Nephron progenitor cell (in vitro differentiated cells): ENCODE measurements around the gene SMAP2.
"Not testable (repeated sequence)": the region's sequence is repeated elsewhere in the genome, so short reads cannot be mapped to it uniquely, and the experiment has no call there.

Experiments used
- DNase-seq: peaks from one replicate; pipeline ENCODE4 v3.0.0; 2021
- H3K27ac Mint-ChIP-seq: 2 replicates; pipeline ENCODE4 v1.8.0; 2021; ENCODE audit warnings: mild to moderate bottlenecking, moderate library complexity, mixed read lengths
- H3K27me3 Mint-ChIP-seq: 2 replicates; pipeline ENCODE4 v1.8.0; 2021; ENCODE audit warnings: mild to moderate bottlenecking, low read depth, mixed read lengths; ENCODE audit not compliant: poor library complexity
- H3K36me3 Mint-ChIP-seq: 2 replicates; pipeline ENCODE4 v1.8.0; 2021; ENCODE audit warnings: low read depth, mixed read lengths
- H3K4me1 Mint-ChIP-seq: 2 replicates; pipeline ENCODE4 v1.8.0; 2021; ENCODE audit warnings: mixed read lengths
- H3K4me3 Mint-ChIP-seq: 2 replicates; pipeline ENCODE4 v1.8.0; 2021; ENCODE audit warnings: mild to moderate bottlenecking, moderate library complexity, mixed read lengths
- H3K9me3 Mint-ChIP-seq: 2 replicates; pipeline ENCODE4 v1.8.0; 2021; ENCODE audit warnings: mild to moderate bottlenecking, moderate library complexity, mixed read lengths
- CTCF ChIP-seq: fragments of 200-600 bp; sonication (generic); IDR thresholded peaks from 2 replicates; pipeline ENCODE4 v1.5.0; 2021; ENCODE audit warnings: antibody characterized with exemption

Gene SMAP2

DNA sequence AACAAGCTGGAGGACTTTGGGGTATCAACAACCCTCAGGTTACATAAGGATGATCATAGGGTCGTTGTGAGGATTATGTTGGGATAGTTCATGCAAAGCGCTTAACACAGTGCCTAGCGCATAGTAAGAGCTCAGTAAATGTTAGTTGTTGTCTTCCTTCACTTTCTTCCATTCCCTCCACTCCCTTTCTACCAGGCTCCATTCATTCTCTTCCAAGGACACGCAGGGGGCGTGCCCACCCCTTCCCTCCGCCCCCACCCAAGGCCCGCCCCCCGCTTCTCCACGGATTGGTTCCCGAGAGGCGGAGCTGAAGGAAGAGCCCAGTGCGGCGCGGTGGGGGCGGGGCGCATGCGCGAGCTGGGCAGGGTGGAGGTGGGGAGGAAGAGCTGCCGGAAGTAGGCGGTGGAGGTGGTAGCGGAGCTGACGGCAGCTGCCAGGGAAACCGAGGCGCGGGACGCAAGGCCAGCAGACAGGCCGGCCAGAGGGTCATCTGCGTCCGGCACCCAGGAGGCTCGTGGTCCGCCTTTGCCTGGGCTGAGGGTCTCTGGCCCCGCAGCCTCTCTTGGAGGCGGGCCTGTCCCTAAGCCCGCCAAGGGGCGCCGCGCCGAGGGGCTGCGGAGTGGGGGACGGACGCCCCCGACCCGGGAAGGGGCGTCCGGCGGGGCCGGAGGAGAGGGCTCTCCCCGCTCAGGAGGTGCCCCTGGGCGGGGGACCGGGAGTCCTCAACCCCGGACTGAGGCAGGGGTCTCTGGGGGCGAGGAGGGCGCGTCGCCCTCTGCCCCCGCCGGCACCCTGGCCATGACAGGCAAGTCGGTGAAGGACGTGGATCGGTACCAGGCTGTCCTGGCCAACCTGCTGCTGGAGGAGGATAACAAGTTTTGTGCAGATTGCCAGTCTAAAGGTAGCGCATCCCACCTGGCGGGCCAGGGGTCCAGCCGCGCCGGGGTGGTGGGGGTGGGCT, at the start of gene SMAP2:
Gene SMAP2, plus strand, starts transcription at position 405 of the 961 bp plus-strand sequence. Its CDS starts 394 bp downstream, at position 799.
- peaks cover 20% of the 10 kb centered on the region for H3K4me1 Mint-ChIP-seq
- peaks cover 3% of the 10 kb centered on the region for H3K27me3 Mint-ChIP-seq
- H3K36me3 Mint-ChIP-seq = no peaks in the 10 kb centered on the region
- no peaks in the 10 kb centered on the region for H3K9me3 Mint-ChIP-seq
- no peak for TF ChIP-seq CTCF
- H3K27ac Mint-ChIP-seq = peak within 1 kb of the TSS; percentile 94
- DNase-seq = peak; percentile 97
- peak within 1 kb of the TSS; percentile 97 for H3K4me3 Mint-ChIP-seq

DNA sequence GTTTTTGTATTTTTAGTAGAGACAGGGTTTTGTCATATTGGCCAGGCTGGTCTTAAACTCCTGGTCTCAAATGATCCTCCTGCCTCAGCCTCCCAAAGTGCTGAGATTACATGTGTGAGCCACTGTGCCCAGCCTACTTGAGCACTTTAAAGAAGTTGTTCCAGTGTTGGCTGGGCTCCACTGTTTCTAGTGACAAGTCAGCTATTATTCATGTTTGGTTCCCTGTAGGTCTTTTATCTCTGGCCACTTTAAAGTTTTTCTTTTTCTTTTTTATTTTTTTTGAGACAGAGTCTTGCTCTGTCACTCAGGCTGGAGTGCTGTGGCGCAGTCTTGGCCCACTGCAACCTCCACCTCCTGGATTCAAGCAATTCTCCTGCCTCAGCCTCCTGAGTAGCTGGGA, 42.1 kb upstream of the SMAP2 start:
- DNase-seq, H3K4me1 Mint-ChIP-seq, H3K4me3 Mint-ChIP-seq, H3K27ac Mint-ChIP-seq, H3K36me3 Mint-ChIP-seq: not testable (repeated sequence)
- Mint-ChIP-seq H3K9me3 (peaks cover 44% of the 10 kb centered on the region), H3K27me3 (peaks cover 13% of the 10 kb centered on the region)

DNA sequence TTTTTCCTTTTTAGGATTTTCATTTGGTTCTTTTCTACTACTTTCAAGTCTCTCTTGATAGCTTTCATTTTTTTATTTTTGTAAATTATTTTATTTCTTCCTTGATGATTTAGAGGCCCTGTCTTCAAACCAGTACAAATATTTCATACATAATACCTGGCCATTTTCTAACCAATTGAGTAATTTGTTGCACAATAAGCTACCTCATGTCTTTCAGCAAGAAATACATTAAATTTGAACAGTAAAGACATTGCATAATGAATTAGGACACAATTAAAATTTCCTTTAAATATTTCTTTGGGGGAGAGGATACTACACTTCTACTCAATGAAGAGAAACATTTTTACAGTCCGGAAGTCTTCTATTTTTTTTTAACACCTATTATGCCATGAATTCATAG, 40.8 kb upstream of the SMAP2 start:
- Mint-ChIP-seq H3K27ac (no peak overlapping the region), H3K4me1 (no peaks in the 10 kb centered on the region), H3K4me3 (no peak overlapping the region), H3K9me3 (peaks cover 34% of the 10 kb centered on the region), H3K36me3 (no peaks in the 10 kb centered on the region), H3K27me3 (peaks cover 10% of the 10 kb centered on the region)
- no peak for TF ChIP-seq CTCF
- DNase-seq = no peak

GRCh38 chr1:40337443-40337842, 36.1 kb upstream of the SMAP2 start:
- Mint-ChIP-seq H3K36me3 (no peaks in the 10 kb centered on the region), H3K27ac (no peak overlapping the region), H3K4me1 (peaks cover 5% of the 10 kb centered on the region), H3K27me3 (peaks cover 38% of the 10 kb centered on the region), H3K9me3 (peaks cover 21% of the 10 kb centered on the region), H3K4me3 (no peak overlapping the region)
- DNase-seq = no peak
- TF ChIP-seq CTCF = no peak

DNA sequence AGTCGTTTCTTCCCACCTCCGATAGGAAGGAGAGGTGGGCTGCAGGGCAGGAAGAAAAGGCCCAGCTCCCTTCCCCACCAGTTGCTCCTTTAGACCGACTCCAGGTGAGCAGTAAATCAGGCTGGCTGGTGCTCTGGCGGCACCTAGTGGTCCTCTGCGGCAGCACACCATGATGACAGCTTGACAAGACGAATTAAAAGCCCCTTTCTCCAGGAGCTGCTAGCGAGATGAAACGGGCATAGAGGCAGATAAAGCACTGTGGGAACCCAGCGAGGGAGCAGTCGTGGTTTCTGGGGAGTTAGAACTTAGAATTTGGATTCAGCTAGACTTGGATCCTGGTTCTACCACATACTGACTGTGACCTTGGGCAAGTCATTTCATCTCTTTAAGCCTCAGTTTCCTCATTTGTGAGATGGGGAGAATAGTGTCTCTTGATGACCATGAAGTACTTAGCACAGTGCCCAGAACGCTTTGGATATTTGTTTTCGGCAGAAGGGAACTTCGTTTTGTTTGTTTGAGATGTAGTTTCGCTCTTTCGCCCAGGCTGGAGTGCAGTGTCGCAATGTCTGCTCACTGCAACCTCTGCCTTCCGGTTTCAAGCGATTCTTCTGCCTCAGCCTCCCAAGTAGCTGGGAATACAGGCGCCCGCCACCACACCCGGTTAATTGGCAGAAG, 34.6 kb upstream of the SMAP2 start:
- TF ChIP-seq CTCF = peak; percentile 98
- peak; percentile 91 for DNase-seq
- Mint-ChIP-seq H3K27ac (no peak overlapping the region), H3K4me1 (peaks cover 5% of the 10 kb centered on the region), H3K9me3 (peaks cover 13% of the 10 kb centered on the region), H3K36me3 (no peaks in the 10 kb centered on the region), H3K27me3 (peaks cover 43% of the 10 kb centered on the region), H3K4me3 (no peak overlapping the region)
